NCI-H748 treated with DMSO at 0.1 percent for 48 hours (cell line): ENCODE data around the gene IKZF2.
A peak's percentile ranks its signal among the peaks of the same experiment; 100 is the strongest.

ENCODE experiments used
- DNase-seq: peaks from one replicate; lab custom pipeline; 2025; lab: John Stamatoyannopoulos, UW

IKZF2 gene

GRCh38 chr2:213152888-213153287, 1.5 kb upstream of the IKZF2 start:
- DNase-seq, result no peak

- peak; percentile 28 for DNase-seq
These were observed 818 bp upstream of the IKZF2 start for GRCh38 chr2:213152065-213152794.

- DNase-seq, result no peak
These were observed 906 bp downstream of the IKZF2 start for GRCh38 chr2:213150315-213151097.

GRCh38 chr2:213149949-213150314, 1.5 kb downstream of the IKZF2 start:
- no peak for DNase-seq

GRCh38 chr2:213149294-213149875, 2.0 kb downstream of the IKZF2 start:
- no peak for DNase-seq

- no peak for DNase-seq
These were observed 2.7 kb downstream of the IKZF2 start for GRCh38 chr2:213148572-213149261.

- no peak for DNase-seq
These were observed 3.9 kb downstream of the IKZF2 start for GRCh38 chr2:213147538-213147937.

- peak; percentile 70 for DNase-seq
These were observed 5.6 kb downstream of the IKZF2 start for GRCh38 chr2:213145715-213146242.

- no peak for DNase-seq
These were observed 14.3 kb downstream of the IKZF2 start for GRCh38 chr2:213137064-213137463.

- DNase-seq, result no peak
These were observed 22.1 kb downstream of the IKZF2 start for GRCh38 chr2:213129311-213129710.

- DNase-seq, result no peak
These were observed 25.6 kb downstream of the IKZF2 start for GRCh38 chr2:213125646-213126347.

- no peak for DNase-seq
These were observed 28.7 kb downstream of the IKZF2 start for GRCh38 chr2:213122725-213123124.

- no peak for DNase-seq
These were observed 29.7 kb downstream of the IKZF2 start for GRCh38 chr2:213121690-213122089.

GRCh38 chr2:213119061-213119809, 32.2 kb downstream of the IKZF2 start:
- DNase-seq, result no peak

- DNase-seq, result no peak
These were observed 43.1 kb downstream of the IKZF2 start for GRCh38 chr2:213108308-213108707.

- no peak for DNase-seq
These were observed 43.7 kb downstream of the IKZF2 start for GRCh38 chr2:213107728-213108127.

- no peak for DNase-seq
These were observed 46.2 kb downstream of the IKZF2 start for GRCh38 chr2:213105212-213105611.

- no peak for DNase-seq
These were observed 46.6 kb downstream of the IKZF2 start for GRCh38 chr2:213104903-213105202.

GRCh38 chr2:213104092-213104902, 47.1 kb downstream of the IKZF2 start:
- DNase-seq, result no peak
